Progenitor cell of endocrine pancreas (in vitro differentiated cells): Measurements from ENCODE around the gene VPS26C. TPM values are rescaled to one million over a fixed set of nuclear protein-coding genes. Genes with fewer than 3 reads are reported as not detected.

Source experiments
- DNase-seq: peaks from one replicate; pipeline ENCODE4 v3.0.0; 2021; ENCODE audit warnings: low spot score; ENCODE audit not compliant: unreplicated experiment
- H3K27ac Mint-ChIP-seq: 2 replicates; pipeline ENCODE4 v1.8.0; 2021; ENCODE audit warnings: mild to moderate bottlenecking, moderate library complexity, mixed read lengths
- H3K27me3 Mint-ChIP-seq: 2 replicates; pipeline ENCODE4 v1.8.0; 2021; ENCODE audit warnings: mixed read lengths
- H3K36me3 Mint-ChIP-seq: 2 replicates; pipeline ENCODE4 v1.8.0; 2022; ENCODE audit warnings: mixed read lengths; ENCODE audit not compliant: insufficient read depth
- H3K4me1 Mint-ChIP-seq: 2 replicates; pipeline ENCODE4 v1.8.0; 2021; ENCODE audit warnings: low read depth, mixed read lengths
- H3K4me3 Mint-ChIP-seq: 2 replicates; pipeline ENCODE4 v1.8.0; 2021; ENCODE audit warnings: low read depth, mild to moderate bottlenecking, moderate library complexity, mixed read lengths
- H3K9me3 Mint-ChIP-seq: 2 replicates; pipeline ENCODE4 v1.8.0; 2021; ENCODE audit warnings: low read depth, mixed read lengths
- total RNA-seq: library from RNA; stranded (reverse); gene quantifications from 2 replicates; pipeline ENCODE4 v1.2.1, GENCODE V29; 2021
- TF ChIP-seq, protein P1 (sequence below): fragments of 200-600 bp; sonication (generic); IDR thresholded peaks from one replicate; pipeline ENCODE4 v1.5.0; 2021; ENCODE audit warnings: antibody characterized with exemption, mild to moderate bottlenecking; ENCODE audit not compliant: unreplicated experiment

Gene VPS26C
- total RNA-seq, 1 donor from 2014 or later: 38.7 TPM

DNA sequence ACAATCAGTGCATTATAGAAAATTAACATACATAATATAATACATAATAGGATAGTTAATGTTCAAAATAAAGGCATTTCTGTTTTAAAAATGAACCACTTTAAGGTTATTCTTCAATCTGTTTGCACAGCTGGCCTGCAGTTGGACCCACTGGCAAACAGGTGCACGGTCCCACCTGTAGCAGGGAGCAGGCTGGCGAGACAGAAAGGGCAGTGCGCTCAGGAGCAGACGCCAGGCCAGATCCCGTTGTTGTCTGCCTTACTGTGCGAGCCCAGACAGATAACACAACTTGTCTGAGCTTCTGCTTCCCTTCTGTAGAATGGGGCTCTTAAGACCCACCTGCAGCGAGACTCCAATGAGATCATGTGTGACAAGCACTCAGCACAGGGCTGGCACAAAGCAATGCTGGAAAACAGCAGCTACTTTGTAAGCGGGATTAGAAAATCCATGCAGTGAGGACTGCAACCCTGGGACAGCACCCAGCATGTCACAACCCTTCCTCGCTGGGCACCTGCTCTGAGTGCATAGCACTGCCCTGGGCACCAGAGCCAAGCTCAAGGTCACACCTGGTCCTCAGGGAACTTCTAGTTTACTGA is 33.5 kb downstream of the VPS26C start:
- Mint-ChIP-seq H3K27ac (no peak overlapping the region), H3K4me3 (no peak overlapping the region), H3K36me3 (peaks cover 33% of the 10 kb centered on the region), H3K27me3 (peaks cover 22% of the 10 kb centered on the region), H3K9me3 (no peaks in the 10 kb centered on the region), H3K4me1 (peaks cover 12% of the 10 kb centered on the region)
- DNase-seq: no peak
- TF ChIP-seq, protein P1, sequence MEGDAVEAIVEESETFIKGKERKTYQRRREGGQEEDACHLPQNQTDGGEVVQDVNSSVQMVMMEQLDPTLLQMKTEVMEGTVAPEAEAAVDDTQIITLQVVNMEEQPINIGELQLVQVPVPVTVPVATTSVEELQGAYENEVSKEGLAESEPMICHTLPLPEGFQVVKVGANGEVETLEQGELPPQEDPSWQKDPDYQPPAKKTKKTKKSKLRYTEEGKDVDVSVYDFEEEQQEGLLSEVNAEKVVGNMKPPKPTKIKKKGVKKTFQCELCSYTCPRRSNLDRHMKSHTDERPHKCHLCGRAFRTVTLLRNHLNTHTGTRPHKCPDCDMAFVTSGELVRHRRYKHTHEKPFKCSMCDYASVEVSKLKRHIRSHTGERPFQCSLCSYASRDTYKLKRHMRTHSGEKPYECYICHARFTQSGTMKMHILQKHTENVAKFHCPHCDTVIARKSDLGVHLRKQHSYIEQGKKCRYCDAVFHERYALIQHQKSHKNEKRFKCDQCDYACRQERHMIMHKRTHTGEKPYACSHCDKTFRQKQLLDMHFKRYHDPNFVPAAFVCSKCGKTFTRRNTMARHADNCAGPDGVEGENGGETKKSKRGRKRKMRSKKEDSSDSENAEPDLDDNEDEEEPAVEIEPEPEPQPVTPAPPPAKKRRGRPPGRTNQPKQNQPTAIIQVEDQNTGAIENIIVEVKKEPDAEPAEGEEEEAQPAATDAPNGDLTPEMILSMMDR: no peak

DNA sequence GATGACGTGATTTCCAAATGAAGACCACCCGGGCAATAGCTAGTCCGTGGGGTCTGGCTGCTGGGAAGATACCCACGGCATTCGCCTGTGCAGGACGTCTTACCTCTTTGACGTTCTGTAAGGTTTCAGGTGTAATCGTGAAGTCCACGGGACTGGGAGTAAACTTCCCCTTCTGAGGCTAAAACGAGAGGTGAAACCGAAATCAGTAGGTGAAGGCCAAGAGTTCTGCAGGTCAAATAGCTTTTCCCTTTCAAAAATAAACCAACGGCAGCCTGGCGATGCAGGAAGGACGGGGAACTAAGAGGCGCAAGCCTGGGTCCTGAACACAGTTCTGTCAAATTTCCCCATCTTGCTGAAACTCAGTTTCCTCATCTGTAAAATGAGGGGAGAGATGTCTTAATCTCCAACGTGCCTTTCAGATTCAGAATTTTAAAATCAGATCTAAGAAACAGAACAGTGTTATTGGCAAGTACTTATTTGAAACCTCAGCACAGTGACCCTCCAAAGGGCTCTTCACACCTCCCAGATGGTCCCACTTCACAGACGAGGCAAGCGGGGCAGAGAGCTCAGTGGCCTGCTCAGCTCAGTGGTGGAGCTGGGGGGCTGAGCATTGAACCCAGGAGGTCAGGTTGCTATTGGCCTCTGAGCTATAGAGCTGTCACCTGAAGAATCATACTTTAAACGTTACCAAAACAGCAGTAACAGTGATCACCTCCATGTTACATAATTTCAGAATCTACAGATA is 34.7 kb downstream of the VPS26C start:
- Mint-ChIP-seq H3K27ac (no peak overlapping the region), H3K4me1 (peaks cover 12% of the 10 kb centered on the region), H3K9me3 (no peaks in the 10 kb centered on the region), H3K36me3 (peaks cover 41% of the 10 kb centered on the region), H3K4me3 (no peak overlapping the region), H3K27me3 (peaks cover 22% of the 10 kb centered on the region)
- DNase-seq: no peak
- TF ChIP-seq, protein P1: no peak

DNA sequence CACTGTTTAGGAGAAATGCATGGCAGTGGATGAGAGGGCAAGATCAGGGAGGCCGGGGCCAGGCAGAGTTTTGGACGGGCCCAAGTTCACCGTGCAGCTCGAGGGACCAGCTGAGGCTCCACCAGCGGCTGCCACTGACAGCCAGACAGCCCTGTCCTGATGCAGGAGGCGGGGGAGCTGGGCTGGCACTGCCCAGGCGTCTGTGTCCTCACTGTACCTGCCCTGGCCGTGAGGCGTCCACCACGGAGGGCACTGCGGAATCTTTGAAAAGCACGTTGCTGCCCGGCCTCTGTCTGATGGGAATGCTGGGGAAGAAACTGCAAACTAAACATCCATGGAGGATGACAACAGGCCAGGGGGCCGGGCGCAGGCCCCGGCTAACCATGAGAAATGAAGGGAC is 35.5 kb downstream of the VPS26C start:
- no peak overlapping the region for H3K27ac Mint-ChIP-seq
- no peak for DNase-seq
- peaks cover 12% of the 10 kb centered on the region for H3K4me1 Mint-ChIP-seq
- TF ChIP-seq, protein P1: no peak
- H3K36me3 Mint-ChIP-seq: peaks cover 42% of the 10 kb centered on the region
- H3K9me3 Mint-ChIP-seq: no peaks in the 10 kb centered on the region
- H3K4me3 Mint-ChIP-seq: no peak overlapping the region
- peaks cover 22% of the 10 kb centered on the region for H3K27me3 Mint-ChIP-seq

DNA sequence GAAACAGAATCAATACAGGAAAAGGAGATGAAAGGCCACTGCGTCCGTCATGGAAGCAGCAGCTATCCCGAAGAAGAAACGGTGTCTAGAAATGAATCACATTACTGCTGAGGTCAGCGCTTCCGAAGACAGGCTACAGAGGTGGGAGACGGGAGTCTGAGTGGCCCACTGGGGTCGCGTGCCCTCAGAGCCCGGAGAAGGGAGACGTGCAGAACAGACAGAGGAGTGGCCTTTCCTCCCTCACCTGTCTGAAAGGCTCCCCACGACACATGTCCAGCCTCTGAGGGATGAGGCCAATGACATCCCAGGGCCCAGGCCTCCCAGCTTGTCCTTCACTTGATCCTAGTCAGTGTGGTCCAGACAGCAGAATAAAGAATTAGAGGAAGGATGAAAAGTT is 35.9 kb downstream of the VPS26C start:
- no peak for DNase-seq
- no peak overlapping the region for H3K4me3 Mint-ChIP-seq
- peaks cover 22% of the 10 kb centered on the region for H3K27me3 Mint-ChIP-seq
- peak overlapping the region; percentile 0 for H3K27ac Mint-ChIP-seq
- H3K36me3 Mint-ChIP-seq: peaks cover 45% of the 10 kb centered on the region
- no peaks in the 10 kb centered on the region for H3K9me3 Mint-ChIP-seq
- H3K4me1 Mint-ChIP-seq: peaks cover 12% of the 10 kb centered on the region
- TF ChIP-seq, protein P1: no peak

DNA sequence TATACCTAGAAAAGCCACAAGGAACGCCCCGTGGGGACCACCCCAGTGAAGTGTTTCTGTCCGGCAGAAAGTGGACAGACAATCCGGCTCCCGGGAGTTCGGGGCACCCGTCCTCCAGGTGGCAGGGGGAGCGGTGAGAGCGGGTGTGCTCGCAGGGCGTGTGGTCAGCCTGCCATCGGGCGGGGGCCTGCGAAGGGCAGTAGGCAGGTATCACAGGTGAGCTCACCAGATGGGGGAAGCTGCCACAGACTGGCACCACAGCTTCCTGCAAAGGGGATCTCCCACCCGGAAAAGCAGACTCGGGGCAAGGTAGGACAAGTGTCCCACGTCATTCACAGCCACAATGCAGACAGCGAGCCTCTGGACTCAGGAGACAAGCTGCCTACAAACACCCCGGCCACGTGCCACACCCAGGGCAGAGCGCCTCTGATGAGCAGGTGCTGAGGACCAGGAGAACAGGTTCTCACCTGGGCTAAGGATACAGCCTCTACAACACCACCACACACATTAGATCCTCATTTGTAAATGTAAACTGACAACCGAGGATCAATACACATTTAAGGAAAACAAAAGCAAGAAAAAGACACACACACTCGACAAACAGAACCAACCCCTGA is 36.4 kb downstream of the VPS26C start:
- Mint-ChIP-seq H3K9me3 (no peaks in the 10 kb centered on the region), H3K27ac (peak overlapping the region; percentile 0)

More for the DNA sequence above, 36.4 kb downstream of the VPS26C start:
- peaks cover 12% of the 10 kb centered on the region for H3K4me1 Mint-ChIP-seq
- DNase-seq: no peak
- TF ChIP-seq, protein P1: no peak
- peaks cover 22% of the 10 kb centered on the region for H3K27me3 Mint-ChIP-seq
- peaks cover 44% of the 10 kb centered on the region for H3K36me3 Mint-ChIP-seq
- H3K4me3 Mint-ChIP-seq: no peak overlapping the region
